ENCODE data around the gene FTO.

DNA sequence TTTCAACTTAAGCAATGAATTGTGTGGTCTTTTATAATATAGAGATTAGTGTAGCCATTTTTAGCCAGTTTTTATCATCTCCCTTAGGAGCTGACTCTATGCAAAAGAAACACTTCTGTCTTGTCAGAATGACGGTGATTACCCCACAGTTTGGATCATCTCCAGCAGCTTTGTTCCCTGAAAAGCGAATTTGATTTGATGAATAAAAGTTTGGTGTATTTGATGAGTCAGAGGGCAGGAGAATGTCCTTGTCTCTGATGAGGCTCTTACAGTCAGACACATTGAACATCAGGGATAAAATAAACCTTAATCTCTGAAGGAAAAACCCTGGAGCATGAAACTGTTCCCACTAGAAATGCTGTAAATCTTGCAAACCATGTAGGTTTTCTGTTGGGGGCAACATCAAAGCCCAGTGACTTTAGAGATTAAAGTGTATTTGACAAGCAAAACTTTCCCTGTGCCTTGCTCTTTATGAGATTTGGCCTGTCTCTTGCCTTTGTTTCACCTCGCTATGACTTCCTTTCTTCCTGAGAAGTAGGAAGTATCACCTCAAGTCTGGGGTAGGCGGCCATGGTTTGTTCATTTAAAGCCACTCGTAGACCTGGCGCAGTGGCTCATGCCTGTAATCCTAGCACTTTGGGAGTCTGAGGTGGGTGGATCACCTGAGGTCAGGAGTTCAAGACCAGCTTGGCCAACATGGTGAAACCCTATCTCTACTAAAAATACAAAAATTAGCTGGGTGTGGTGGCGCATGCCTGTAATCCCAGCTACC, 209.3 kb downstream of the FTO start:
- TF ChIP-seq, protein P1, sequence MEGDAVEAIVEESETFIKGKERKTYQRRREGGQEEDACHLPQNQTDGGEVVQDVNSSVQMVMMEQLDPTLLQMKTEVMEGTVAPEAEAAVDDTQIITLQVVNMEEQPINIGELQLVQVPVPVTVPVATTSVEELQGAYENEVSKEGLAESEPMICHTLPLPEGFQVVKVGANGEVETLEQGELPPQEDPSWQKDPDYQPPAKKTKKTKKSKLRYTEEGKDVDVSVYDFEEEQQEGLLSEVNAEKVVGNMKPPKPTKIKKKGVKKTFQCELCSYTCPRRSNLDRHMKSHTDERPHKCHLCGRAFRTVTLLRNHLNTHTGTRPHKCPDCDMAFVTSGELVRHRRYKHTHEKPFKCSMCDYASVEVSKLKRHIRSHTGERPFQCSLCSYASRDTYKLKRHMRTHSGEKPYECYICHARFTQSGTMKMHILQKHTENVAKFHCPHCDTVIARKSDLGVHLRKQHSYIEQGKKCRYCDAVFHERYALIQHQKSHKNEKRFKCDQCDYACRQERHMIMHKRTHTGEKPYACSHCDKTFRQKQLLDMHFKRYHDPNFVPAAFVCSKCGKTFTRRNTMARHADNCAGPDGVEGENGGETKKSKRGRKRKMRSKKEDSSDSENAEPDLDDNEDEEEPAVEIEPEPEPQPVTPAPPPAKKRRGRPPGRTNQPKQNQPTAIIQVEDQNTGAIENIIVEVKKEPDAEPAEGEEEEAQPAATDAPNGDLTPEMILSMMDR (IDR thresholded peaks at IDR 0.05) = no peak
- TF ChIP-seq POLR2A (IDR thresholded peaks at IDR 0.05) = no peak

Data from tibial nerve (tissue), 3 donors.